B cell (primary cell): Measurements from ENCODE around the gene DNAJC15. TPM values are rescaled to one million over a fixed set of nuclear protein-coding genes. Genes with fewer than 3 reads are reported as not detected.

Experiments
- ATAC-seq: fragments of 200-7000 bp; cut with Tn5 transposase; one replicate; pipeline ENCODE4 v1.10.0; 2021; ENCODE audit warnings: low read depth, mild to moderate bottlenecking, moderate number of reproducible peaks, moderate library complexity
- CTCF ChIA-PET: fragments of 350-600 bp; sonication (Branson Sonifier 250); formaldehyde crosslinking; loops from one replicate; lab custom pipeline; 2021; ENCODE audit warnings: antibody characterized with exemption, inconsistent platforms; lab: Charles Lee
- POLR2A ChIA-PET: fragments of 350-600 bp; sonication (Branson Sonifier 250); formaldehyde crosslinking; loops from one replicate; lab custom pipeline; 2021; ENCODE audit warnings: antibody characterized with exemption; lab: Charles Lee
- DNase-seq: peaks from one replicate; pipeline ENCODE4 v3.0.0; 2013
- H2AFZ ChIP-seq: 2 replicates; pipeline ENCODE4 v1.6.1; 2012; ENCODE audit warnings: mild to moderate bottlenecking, low read depth, low read length; ENCODE audit not compliant: insufficient read depth, poor library complexity, severe bottlenecking
- H3K27ac ChIP-seq, 2 donors: 1 replicate in 1 of 2; 2 replicates in 1 of 2; pipeline ENCODE4 v1.5.1; 2012 to 2013; ENCODE audit warnings: low read length in 2 of 2, mild to moderate bottlenecking in 2 of 2, moderate library complexity in 1 of 2
- H3K27me3 ChIP-seq, 4 experiments: fragments of 200-600 bp in 1 of 4; sonication (generic) in 1 of 4; replicated peaks in 1 of 4; 1 replicate in 2 of 4; 2 replicates in 2 of 4; pipeline versions ENCODE4 v1.6.1 to v1.7.0; 2013 to 2016; ENCODE audit warnings: low read length in 3 of 4, mild to moderate bottlenecking in 2 of 4, mixed read lengths in 1 of 4, moderate library complexity in 1 of 4; ENCODE audit not compliant: insufficient read depth in 4 of 4, control insufficient read depth in 3 of 4; ENCODE audit errors: control extremely low read depth in 1 of 4
- H3K36me3 ChIP-seq, 2 experiments: replicated peaks in 1 of 2; 1 replicate in 1 of 2; 2 replicates in 1 of 2; pipeline versions ENCODE4 v1.6.1 to v1.7.1; 2013; ENCODE audit warnings: low read length in 1 of 2; ENCODE audit not compliant: insufficient read depth in 2 of 2, control insufficient read depth in 1 of 2; ENCODE audit errors: control extremely low read depth in 1 of 2, extremely low read depth in 1 of 2
- H3K4me1 ChIP-seq, 2 donors: fragments of 200-600 bp in 1 of 2; sonication (generic) in 1 of 2; 1 replicate in 1 of 2; 2 replicates in 1 of 2; pipeline versions ENCODE4 v1.5.1 to v1.6.1; 2013 to 2017; ENCODE audit warnings: low read length in 2 of 2; ENCODE audit not compliant: control insufficient read depth in 2 of 2, insufficient read depth in 2 of 2
- H3K4me2 ChIP-seq: replicated peaks from 2 replicates; pipeline ENCODE3; 2012; ENCODE audit warnings: mild to moderate bottlenecking, low read depth, low read length; ENCODE audit not compliant: poor library complexity, severe bottlenecking
- H3K4me3 ChIP-seq, 5 experiments: fragments of 200-600 bp in 1 of 5; sonication (generic) in 1 of 5; 1 replicate in 3 of 5; 2 replicates in 2 of 5; pipeline versions ENCODE4 v1.5.1 to v1.7.0; 2011 to 2016; ENCODE audit warnings: low read length in 4 of 5, mild to moderate bottlenecking in 4 of 5, low read depth in 2 of 5, control low read depth in 1 of 5, moderate library complexity in 1 of 5; ENCODE audit not compliant: insufficient read depth in 1 of 5; ENCODE audit errors: control extremely low read depth in 1 of 5, extremely low read depth in 1 of 5
- H3K79me2 ChIP-seq: fragments of 200-600 bp; sonication (generic); one replicate; pipeline ENCODE4 v1.6.0; 2016; ENCODE audit warnings: low read length; ENCODE audit not compliant: control insufficient read depth, insufficient read depth
- H3K9ac ChIP-seq: fragments of 200-600 bp; sonication (generic); 2 replicates; pipeline ENCODE4 v1.6.1; 2017; ENCODE audit warnings: mild to moderate bottlenecking, low read length, moderate library complexity
- H3K9me3 ChIP-seq, 3 donors: one replicate each; pipeline versions ENCODE4 v1.6.1 to v1.7.1; 2013; ENCODE audit warnings: low read length in 2 of 3; ENCODE audit not compliant: control insufficient read depth in 2 of 3, insufficient read depth in 1 of 3; ENCODE audit errors: control extremely low read depth in 1 of 3
- H4K20me1 ChIP-seq: 2 replicates; pipeline ENCODE4 v1.6.0; 2012; ENCODE audit warnings: mild to moderate bottlenecking, low read length; ENCODE audit not compliant: insufficient read depth, control insufficient read depth, poor library complexity, severe bottlenecking
- H3K27ac Mint-ChIP-seq: one replicate; pipeline ENCODE4 v1.8.0; 2021; ENCODE audit warnings: mixed read lengths
- H3K27me3 Mint-ChIP-seq: one replicate; pipeline ENCODE4 v1.8.0; 2021; ENCODE audit warnings: mixed read lengths
- H3K4me1 Mint-ChIP-seq: one replicate; pipeline ENCODE4 v1.8.0; 2021; ENCODE audit warnings: mixed read lengths
- H3K4me3 Mint-ChIP-seq: one replicate; pipeline ENCODE4 v1.8.0; 2021; ENCODE audit warnings: mixed read lengths
- H3K9me3 Mint-ChIP-seq: one replicate; pipeline ENCODE4 v1.8.0; 2022; ENCODE audit warnings: mixed read lengths; ENCODE audit not compliant: insufficient read depth
- CTCF ChIP-seq: fragments of 200-600 bp; IDR thresholded peaks from one replicate; pipeline ENCODE4 v1.8.0; 2022; ENCODE audit warnings: antibody characterized with exemption, mild to moderate bottlenecking
- EZH2 ChIP-seq: IDR thresholded peaks from 2 replicates; pipeline ENCODE4 v1.6.1; 2012; ENCODE audit warnings: borderline replicate concordance, low read depth, mild to moderate bottlenecking, moderate library complexity, low read length; ENCODE audit not compliant: insufficient read depth, poor library complexity, severe bottlenecking
- WGBS: methylation state at CpG from one replicate; pipeline ENCODE4 v1.1.5; 2013; ENCODE audit warnings: missing lambda C conversion rate; ENCODE audit not compliant: insufficient coverage; 5-methylcytosine and 5-hydroxymethylcytosine counted together
- intact Hi-C: fragments of 100-400 bp; cut with micrococcal nuclease; formaldehyde crosslinking; loops from one replicate; pipeline ENCODE4 v1.10.0; 2022
- polyA plus RNA-seq: library from polyadenylated mRNA; depleted of rRNA; stranded (reverse); fragments of >200 nt; gene quantifications from 2 replicates; pipeline ENCODE4 v1.2.3, GENCODE V29; 2012
- total RNA-seq, 2 donors: library from RNA; stranded (reverse); fragments of 120-200 nt in 1 of 2; gene quantifications; 1 replicate in 1 of 2; 2 replicates in 1 of 2; pipeline versions ENCODE4 v1.2.3 to v1.2.4, GENCODE V29; 2013 to 2022

The DNAJC15 gene
- total and polyA plus RNA-seq, 2 donors (not counting 1 experiment from before 2014, with no cell fraction given): 11.5 to 15.2 TPM

- intact Hi-C loops: no loop called here
- H3K27ac ChIP-seq: no peak overlapping the region
- no peak for TF ChIP-seq CTCF
- no peak for TF ChIP-seq EZH2
Measured at GRCh38 chr13:43122791-43123190, 99.4 kb downstream of the DNAJC15 start.

GRCh38 chr13:43123856-43124255 lies 100.5 kb downstream of the DNAJC15 start:
- ChIA-PET POLR2A (no interaction called here), CTCF (interaction anchor here (0.5 to 1.2 kb wide), 2 partner anchors 9 to 526 kb away, joined by 3 to 4 read pairs; no protein-coding TSS in a partner anchor)
- H3K79me2 ChIP-seq: no peaks in the 10 kb centered on the region
- no peak overlapping the region for H3K9ac ChIP-seq
- no peak overlapping the region for H2AFZ ChIP-seq
- H3K4me2 ChIP-seq: no peak overlapping the region
- intact Hi-C loops: no loop called here
- WGBS: 98% methylated on average over 4 of the region's 6 CpGs
- no peak for DNase-seq
- no peaks in the 10 kb centered on the region for H3K36me3 ChIP-seq
- peaks cover 0 to 9% (median 2%) of the 10 kb centered on the region in 4 experiments for H3K27me3 ChIP-seq
- no peak overlapping the region for H3K4me3 ChIP-seq
- H3K27ac ChIP-seq: no peak overlapping the region
- Mint-ChIP-seq H3K27me3 (peaks cover 18% of the 10 kb centered on the region), H3K9me3 (no peaks in the 10 kb centered on the region), H3K4me1 (peaks cover 20% of the 10 kb centered on the region), H3K27ac (no peak overlapping the region), H3K4me3 (no peak overlapping the region)
- TF ChIP-seq EZH2 (no peak), CTCF (no peak)
- peaks cover 10 to 18% of the 10 kb centered on the region in 2 donors for H3K4me1 ChIP-seq
- no peaks in the 10 kb centered on the region for H4K20me1 ChIP-seq
- ATAC-seq: no peak
- no peaks in the 10 kb centered on the region for H3K9me3 ChIP-seq

More at GRCh38 chr13:43122791-43123190, 99.4 kb downstream of the DNAJC15 start:
- WGBS: 100% methylated on average over 3 of the region's 6 CpGs
- Histone ChIP-seq H3K9ac (no peak overlapping the region), H2AFZ (no peak overlapping the region), H3K27me3 (peaks cover 0 to 4% (median 0%) of the 10 kb centered on the region in 4 experiments), H3K4me2 (no peak overlapping the region), H4K20me1 (no peaks in the 10 kb centered on the region), H3K79me2 (no peaks in the 10 kb centered on the region), H3K9me3 (no peaks in the 10 kb centered on the region), H3K4me3 (no peak overlapping the region), H3K36me3 (no peaks in the 10 kb centered on the region), H3K4me1 (peaks cover 4 to 9% of the 10 kb centered on the region in 2 donors)
- ATAC-seq: no peak
- Mint-ChIP-seq H3K4me3 (no peak overlapping the region), H3K27me3 (peaks cover 20% of the 10 kb centered on the region), H3K9me3 (no peaks in the 10 kb centered on the region), H3K27ac (no peak overlapping the region), H3K4me1 (peaks cover 10% of the 10 kb centered on the region)
- DNase-seq: no peak
- CTCF ChIA-PET: no interaction called here
- POLR2A ChIA-PET: no interaction called here
